HepG2 (cell line): Measurements from ENCODE around the gene PMAIP1. TPM values are rescaled to one million over a fixed set of nuclear protein-coding genes. Genes with fewer than 3 reads are reported as not detected.

Source experiments
- ATAC-seq: fragments of 200-7000 bp; cut with Tn5 transposase; 3 replicates; pipeline ENCODE4 v1.9.1; 2020; ENCODE audit warnings: mild to moderate bottlenecking, moderate library complexity
- BruUV-seq: library from RNA; stranded (reverse); fragments of 400-500 nt; replicated peaks from 2 replicates; lab custom pipeline; 2021; lab: Mats Ljungman, UMichigan
- CTCF ChIA-PET: fragments of 300-600 bp; formaldehyde crosslinking; extraction: SDS; loops from one replicate; lab custom pipeline; 2021; ENCODE audit warnings: low total read pairs, inconsistent platforms, low intra/inter-chr PET ratio; lab: Yijun Ruan, JAX
- POLR2A ChIA-PET: fragments of 350-600 bp; sonication (Branson Sonifier 250); formaldehyde crosslinking; loops from one replicate; lab custom pipeline; 2020; ENCODE audit warnings: antibody characterized with exemption, inconsistent platforms; lab: Yijun Ruan, JAX
- DNase-seq: peaks from one replicate; pipeline ENCODE4 v3.0.0-alpha.2; 2015; ENCODE audit warnings: low spot score
- FAIRE-seq: peaks from 3 replicates; lab custom pipeline; 2011; peaks lifted over from hg19 to GRCh38; lab: Jason Lieb, UNC
- H2AFZ ChIP-seq: one replicate; pipeline ENCODE4 v1.6.1; 2011; ENCODE audit warnings: low read length, inconsistent platforms
- H3K27ac ChIP-seq: fragments of 300-600 bp; 3 replicates; pipeline ENCODE4 v1.8.0; 2011; ENCODE audit warnings: mixed run types, mild to moderate bottlenecking, mixed read lengths, low read length, inconsistent platforms; ENCODE audit not compliant: insufficient read depth; ENCODE audit errors: extremely low read length
- H3K27me3 ChIP-seq, 2 experiments: fragments of 200-600 bp in 1 of 2; 2 replicates in 1 of 2; 3 replicates in 1 of 2; pipeline versions ENCODE4 v1.6.0 to v1.8.0; 2011; ENCODE audit warnings: low read length in 2 of 2, mild to moderate bottlenecking in 2 of 2, moderate library complexity in 2 of 2, inconsistent platforms in 1 of 2; ENCODE audit not compliant: insufficient read depth in 2 of 2, control insufficient read depth in 1 of 2
- H3K36me3 ChIP-seq, 2 experiments: fragments of 200-600 bp in 1 of 2; replicated peaks in 1 of 2; 2 replicates in 1 of 2; 3 replicates in 1 of 2; pipeline versions ENCODE4 v1.5.1 to v1.8.0; 2011; ENCODE audit warnings: low read length in 2 of 2, inconsistent platforms in 1 of 2; ENCODE audit not compliant: insufficient read depth in 2 of 2, control insufficient read depth in 1 of 2
- H3K4me1 ChIP-seq: 2 replicates; pipeline ENCODE4 v1.5.1; 2012; ENCODE audit warnings: low read length, inconsistent platforms; ENCODE audit not compliant: insufficient read depth
- H3K4me2 ChIP-seq: 2 replicates; pipeline ENCODE4 v1.6.0; 2011; ENCODE audit warnings: low read depth, low read length, inconsistent platforms
- H3K4me3 ChIP-seq, 3 experiments: fragments of 200-600 bp in 1 of 3; sonication (generic), shearing (Covaris generic) in 1 of 3; replicated peaks in 1 of 3; 2 replicates each; pipeline ENCODE4 v1.5.1; 2011 to 2016; ENCODE audit warnings: low read length in 3 of 3, inconsistent platforms in 2 of 3, low read depth in 2 of 3, mild to moderate bottlenecking in 2 of 3, control low read depth in 1 of 3, mixed read lengths in 1 of 3; ENCODE audit not compliant: insufficient read depth in 1 of 3
- H3K79me2 ChIP-seq: one replicate; pipeline ENCODE4 v1.6.1; 2011; ENCODE audit warnings: low read length, inconsistent platforms; ENCODE audit not compliant: insufficient read depth
- H3K9ac ChIP-seq: 2 replicates; pipeline ENCODE4 v1.6.0; 2011; ENCODE audit warnings: mild to moderate bottlenecking, low read depth, low read length, inconsistent platforms; ENCODE audit not compliant: insufficient read depth
- H3K9me3 ChIP-seq: 2 replicates; pipeline ENCODE4 v1.5.1; 2012; ENCODE audit warnings: mild to moderate bottlenecking, low read length
- H4K20me1 ChIP-seq: 2 replicates; pipeline ENCODE4 v1.6.0; 2011; ENCODE audit warnings: inconsistent platforms, mild to moderate bottlenecking, low read length, moderate library complexity; ENCODE audit not compliant: insufficient read depth
- ATRX ChIP-seq: sonication (generic); formaldehyde crosslinking; IDR thresholded peaks from 2 replicates; pipeline ENCODE4 v1.4.0; 2020; ENCODE audit warnings: missing genetic modification reagents, borderline replicate concordance
- DMTF1 ChIP-seq: sonication (generic); formaldehyde crosslinking; IDR thresholded peaks from 2 replicates; pipeline ENCODE4 v1.4.0; 2020; ENCODE audit warnings: mild to moderate bottlenecking, missing genetic modification reagents
- PAF1 ChIP-seq: IDR thresholded peaks from 2 replicates; pipeline ENCODE4 v1.6.1; 2016; ENCODE audit warnings: missing genetic modification reagents, missing compliant biosample characterization
- SRSF1 ChIP-seq: fragments of 200-400 bp; formaldehyde crosslinking; optimal IDR thresholded peaks from 2 replicates; pipeline ENCODE3; 2017; ENCODE audit warnings: mild to moderate bottlenecking, low read depth, low read length, moderate library complexity
- ZNF354B ChIP-seq: sonication (generic); formaldehyde crosslinking; IDR thresholded peaks from 2 replicates; pipeline ENCODE4 v1.8.0; 2022; ENCODE audit warnings: mild to moderate bottlenecking, missing genetic modification reagents
- ZNF484 ChIP-seq: sonication (generic); formaldehyde crosslinking; IDR thresholded peaks from 2 replicates; pipeline ENCODE4 v1.5.1; 2020; ENCODE audit warnings: mild to moderate bottlenecking, low read depth, missing genetic modification reagents, borderline replicate concordance
- ZNF75D ChIP-seq: sonication (generic); formaldehyde crosslinking; IDR thresholded peaks from 2 replicates; pipeline ENCODE4 v1.8.1; 2023; ENCODE audit warnings: missing genetic modification reagents, mild to moderate bottlenecking, borderline replicate concordance
- WGBS: methylation state at CpG from one replicate; pipeline ENCODE4 v1.1.6; 2017; ENCODE audit warnings: low lambda C conversion rate; 5-methylcytosine and 5-hydroxymethylcytosine counted together
- in situ Hi-C: cut with HindIII; loops from 2 replicates; pipeline ENCODE4 v1.10.0; 2017; ENCODE audit warnings: low pct_unique_long_range_greater_than_20kb; ENCODE audit not compliant: extremely low pct_ligation_motif_present
- intact Hi-C: fragments of 100-400 bp; cut with micrococcal nuclease; formaldehyde crosslinking; loops from one replicate; pipeline ENCODE4 v1.10.0; 2022; ENCODE audit not compliant: unreplicated experiment
- polyA plus RNA-seq, 8 experiments: library from polyadenylated mRNA; depleted of rRNA in 3 of 8; stranded (reverse) in 7 of 8; unstranded in 1 of 8; fragments of >200 nt; fragmentation: Illumina TruSeq in 4 of 8; extraction: Trizol in 4 of 8; gene quantifications; 2 replicates each; pipeline versions ENCODE4 v1.2.1 to v1.2.3, GENCODE V29; 2011 to 2016; ENCODE audit warnings: low read depth in 4 of 8, missing spikeins in 1 of 8, mixed read lengths in 1 of 8; ENCODE audit not compliant: insufficient read depth in 1 of 8
- total RNA-seq, 5 experiments: library from RNA; depleted of rRNA; stranded (reverse); fragments of >200 nt; fragmentation: Illumina TruSeq; extraction: Trizol; gene quantifications; 2 replicates each; pipeline ENCODE4 v1.2.3, GENCODE V29; 2016; ENCODE audit warnings: low read depth in 1 of 5

The PMAIP1 gene
- total and polyA plus RNA-seq, 2 of the 13 experiments (the other 11 are each of a cell fraction or from before 2014, with no cell fraction given): 1.5 to 1.7 TPM

GRCh38 chr18:59951591-59951990 is 51.8 kb downstream of the PMAIP1 start:
- H3K27me3 ChIP-seq: no peaks in the 10 kb centered on the region
- ATAC-seq (no peak), DNase-seq (no peak), FAIRE-seq (no peak)
- H3K4me1 ChIP-seq: no peaks in the 10 kb centered on the region
- no peaks in the 10 kb centered on the region for H3K9me3 ChIP-seq
- no peak overlapping the region for H3K27ac ChIP-seq
- WGBS: 3% methylated on average over 4 of the region's 4 CpGs
- H3K36me3 ChIP-seq: no peaks in the 10 kb centered on the region
- intact Hi-C loops (no loop called here), in situ Hi-C loops (no loop called here)
- BruUV-seq: no TSS peak
- ChIA-PET CTCF (no interaction called here), POLR2A (no interaction called here)
- TF ChIP-seq ATRX (CRISPR knock-in tag): no peak
- no peak for TF ChIP-seq ZNF75D (CRISPR knock-in tag)
- no peak for TF ChIP-seq ZNF354B (CRISPR knock-in tag)
- no peak for TF ChIP-seq ZNF484 (CRISPR knock-in tag)
- TF ChIP-seq SRSF1: no peak
- no peak for TF ChIP-seq DMTF1 (CRISPR knock-in tag)
- no peak for TF ChIP-seq PAF1 (CRISPR knock-in tag)
- H3K9ac ChIP-seq: no peak overlapping the region
- no peak overlapping the region for H3K4me3 ChIP-seq
- no peak overlapping the region for H2AFZ ChIP-seq
- no peaks in the 10 kb centered on the region for H4K20me1 ChIP-seq
- H3K79me2 ChIP-seq: no peaks in the 10 kb centered on the region
- no peak overlapping the region for H3K4me2 ChIP-seq
